HG03039 (cell line): ENCODE data around the gene ERGIC1.
A peak's percentile ranks its signal among the peaks of the same experiment; 100 is the strongest.

ENCODE experiments used
- ATAC-seq: cut with Tn5 transposase; IDR thresholded peaks from one replicate; pipeline ENCODE4 v1.9.1; 2021; ENCODE audit warnings: mild to moderate bottlenecking, moderate library complexity; ENCODE audit not compliant: unreplicated experiment

Gene ERGIC1

DNA sequence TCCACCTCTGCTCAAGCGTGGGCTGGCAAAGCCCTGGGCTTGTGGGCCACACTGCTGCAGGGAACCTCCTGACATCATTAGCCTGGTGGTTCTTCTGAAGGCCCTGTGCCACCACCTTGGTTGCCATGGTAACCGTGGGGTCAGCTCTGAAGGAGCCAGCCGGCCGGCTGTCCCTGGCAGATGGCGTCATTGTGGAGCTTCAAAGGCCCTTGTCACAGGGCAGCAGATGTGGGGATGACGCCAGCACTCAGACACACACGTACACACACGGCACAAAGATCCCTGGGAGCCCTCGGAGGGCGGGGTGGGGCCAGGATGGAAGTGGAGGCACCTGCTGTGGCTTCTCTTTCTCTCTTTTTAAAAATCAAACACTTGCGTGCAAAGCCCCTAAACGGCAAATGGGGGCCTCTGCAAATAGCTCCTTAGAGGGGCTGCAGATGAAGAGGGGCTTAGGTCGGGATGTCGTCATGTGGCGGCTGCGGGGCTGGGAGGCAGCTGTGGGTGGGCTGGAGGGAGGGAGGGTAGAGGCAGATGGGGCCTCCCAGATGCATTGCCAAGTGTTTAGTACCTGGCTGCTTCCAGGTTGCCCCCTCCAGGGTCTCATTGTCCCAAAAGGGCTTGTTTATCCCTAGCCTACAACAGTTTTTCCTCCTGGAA is 105.7 kb downstream of the ERGIC1 start:
- ATAC-seq: no peak

DNA sequence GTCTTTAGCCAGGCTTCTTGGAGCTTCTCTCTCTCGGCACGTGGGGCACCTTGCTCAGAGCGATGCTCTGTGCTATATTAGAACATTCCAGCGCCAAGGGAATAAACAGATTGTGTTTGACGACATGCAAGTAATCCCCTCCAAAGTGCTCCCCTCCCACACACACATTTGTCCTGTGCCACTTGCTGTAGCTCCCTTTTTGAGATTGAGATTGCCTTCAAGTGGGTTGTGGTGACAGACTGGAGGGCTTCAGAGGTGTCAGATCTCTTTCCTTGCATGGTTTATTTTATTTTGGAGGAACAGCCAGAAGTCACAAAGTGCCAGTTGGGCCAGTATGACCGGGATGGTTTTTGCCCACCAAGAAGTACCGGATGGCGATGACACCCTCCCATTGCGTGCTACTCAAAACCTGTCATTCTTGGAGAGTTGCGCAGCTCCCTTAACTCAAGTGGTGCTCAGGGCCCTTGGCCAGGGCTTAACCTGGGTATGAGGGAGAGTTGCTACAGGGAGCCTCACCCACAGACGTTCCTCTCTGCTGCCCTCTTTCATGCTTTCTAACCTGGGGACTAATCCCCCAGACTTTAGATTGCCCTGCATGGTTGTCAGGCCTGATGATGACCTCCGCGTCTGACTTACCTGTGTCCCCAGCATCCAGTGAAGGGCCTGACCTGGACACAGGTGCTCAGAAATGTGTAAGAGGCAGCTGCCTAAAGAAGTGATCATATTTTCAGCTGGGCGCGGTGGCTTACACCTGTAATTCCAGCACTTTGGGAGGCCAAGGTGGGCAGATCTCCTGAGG is 106.4 kb downstream of the ERGIC1 start:
- no peak for ATAC-seq

GRCh38 chr5:172941067-172941516 is 107.0 kb downstream of the ERGIC1 start:
- no peak for ATAC-seq

DNA sequence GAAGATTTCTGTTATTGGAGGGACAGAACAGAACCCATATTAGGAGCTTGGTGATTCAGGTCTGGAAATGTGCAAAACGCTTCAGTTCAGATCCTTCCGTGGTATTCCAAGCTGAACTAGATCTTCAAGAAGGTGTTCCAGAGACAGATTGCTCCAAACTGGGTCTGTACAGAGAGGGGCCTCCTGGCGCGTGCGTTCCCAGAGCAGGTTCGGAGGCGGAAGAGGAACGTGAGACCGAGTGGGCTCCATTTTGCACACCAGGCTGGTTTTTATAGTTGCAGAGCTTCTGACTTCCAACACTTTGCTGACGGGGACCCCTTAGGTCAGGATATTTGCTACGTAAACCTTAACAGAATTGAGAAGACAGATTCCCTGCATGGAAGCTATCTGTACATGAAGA is 108.5 kb downstream of the ERGIC1 start:
- ATAC-seq: no peak

DNA sequence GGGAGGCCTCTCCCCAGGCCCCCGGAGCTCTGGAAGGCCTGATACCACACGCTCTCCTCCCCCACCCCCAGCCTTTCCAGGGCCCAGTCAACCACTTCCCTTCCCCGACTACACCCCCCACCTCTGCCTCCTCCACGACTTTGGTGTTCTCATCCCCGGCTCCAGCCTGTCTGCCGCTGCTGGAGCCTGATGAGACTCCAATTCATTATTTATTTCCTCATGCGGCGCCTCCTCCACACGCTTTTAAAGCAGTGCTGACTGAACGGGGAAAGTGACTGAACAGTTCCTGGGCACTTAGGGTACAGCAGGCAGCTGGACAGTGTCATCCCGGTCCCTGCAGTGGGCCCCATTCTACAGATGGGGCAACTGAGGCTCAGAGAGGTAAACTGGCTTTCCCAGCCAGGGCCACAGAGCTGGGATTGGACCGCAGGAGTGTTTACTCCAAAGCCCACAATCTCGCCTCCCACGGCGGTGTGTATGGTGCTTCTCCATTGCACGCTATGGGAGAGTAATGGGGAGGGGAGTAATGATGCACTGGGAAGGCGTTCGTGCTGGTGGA is 109.3 kb downstream of the ERGIC1 start:
- ATAC-seq: no peak

GRCh38 chr5:172943906-172944305 is 109.9 kb downstream of the ERGIC1 start:
- no peak for ATAC-seq

DNA sequence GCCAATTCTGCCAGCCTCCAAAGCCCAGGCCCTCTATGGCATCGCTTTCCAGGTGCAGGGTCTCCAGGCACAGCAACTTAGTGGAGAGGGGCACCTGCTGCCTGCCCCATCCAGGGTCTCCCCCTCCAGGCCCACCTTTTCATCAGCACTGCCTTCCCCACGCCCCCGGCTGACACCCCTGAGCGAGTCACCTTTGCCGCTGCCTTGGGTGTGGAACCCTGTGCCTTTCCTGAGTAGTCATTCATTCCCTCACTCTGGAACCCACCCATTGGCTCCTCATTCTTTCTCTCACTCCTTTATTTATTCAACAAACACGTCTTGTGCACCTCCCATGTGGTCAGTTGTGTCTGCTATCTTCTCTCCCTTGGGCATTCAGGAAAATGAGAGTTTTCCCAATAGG is 110.7 kb downstream of the ERGIC1 start:
- ATAC-seq: no peak

DNA sequence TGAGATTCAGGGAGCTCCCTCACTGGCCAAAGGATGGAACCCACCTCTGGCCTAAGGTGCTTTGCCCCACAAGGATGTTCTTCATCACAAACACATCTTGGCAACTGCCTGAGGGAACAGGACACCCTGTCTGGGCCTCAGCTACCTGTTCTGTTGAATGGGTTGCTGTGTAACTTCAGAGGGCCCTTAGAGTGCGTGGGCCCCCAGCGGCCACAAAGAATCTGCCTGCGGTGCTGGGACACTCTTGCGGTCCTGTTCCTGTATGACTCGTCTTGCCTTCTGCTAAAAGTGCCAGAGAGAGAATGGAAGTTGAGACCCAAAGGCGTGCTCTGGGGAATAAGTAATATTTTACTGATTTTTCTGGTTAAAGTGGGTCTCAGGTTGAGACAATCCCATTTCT is 111.1 kb downstream of the ERGIC1 start:
- no peak for ATAC-seq

GRCh38 chr5:172946146-172946545 is 112.1 kb downstream of the ERGIC1 start:
- ATAC-seq: no peak

GRCh38 chr5:172949426-172949825 is 115.4 kb downstream of the ERGIC1 start:
- no peak for ATAC-seq

DNA sequence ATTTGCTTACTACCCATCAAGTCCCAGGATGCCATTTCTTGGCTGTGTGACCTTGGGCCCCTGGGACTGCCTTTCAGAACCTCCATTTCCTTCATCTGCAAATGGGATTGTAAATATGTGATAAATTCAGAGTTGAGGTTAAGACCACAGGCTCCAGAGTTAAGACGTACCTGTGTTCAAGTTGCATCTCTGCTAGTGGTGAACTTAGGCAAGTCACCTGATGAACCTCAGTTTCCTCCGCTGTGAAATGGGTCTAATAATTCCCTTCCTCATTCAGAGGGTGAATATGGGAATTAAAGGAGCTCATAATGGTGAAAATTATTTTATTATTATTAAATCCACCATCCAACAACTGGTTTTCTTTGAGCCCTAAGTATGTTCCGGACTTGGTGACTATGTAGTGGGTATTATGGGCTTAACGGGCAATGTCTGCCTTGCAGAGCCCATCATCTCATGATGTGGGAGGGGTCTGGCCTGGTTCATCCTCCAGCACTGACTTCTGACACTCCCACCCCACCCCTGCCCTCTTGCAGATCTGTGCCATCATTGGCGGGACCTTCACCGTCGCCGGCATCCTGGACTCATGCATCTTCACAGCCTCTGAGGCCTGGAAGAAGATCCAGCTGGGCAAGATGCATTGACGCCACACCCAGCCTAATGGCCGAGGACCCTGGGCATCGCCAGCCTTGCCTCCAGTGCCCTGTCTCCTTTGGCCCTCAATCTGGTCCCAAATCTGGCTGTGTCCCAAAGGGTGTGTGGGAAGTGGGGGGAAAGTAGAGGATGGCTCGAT is 116.3 kb downstream of the ERGIC1 start:
- no peak for ATAC-seq

GRCh38 chr5:172951371-172952033 is 117.5 kb downstream of the ERGIC1 start:
- no peak for ATAC-seq

DNA sequence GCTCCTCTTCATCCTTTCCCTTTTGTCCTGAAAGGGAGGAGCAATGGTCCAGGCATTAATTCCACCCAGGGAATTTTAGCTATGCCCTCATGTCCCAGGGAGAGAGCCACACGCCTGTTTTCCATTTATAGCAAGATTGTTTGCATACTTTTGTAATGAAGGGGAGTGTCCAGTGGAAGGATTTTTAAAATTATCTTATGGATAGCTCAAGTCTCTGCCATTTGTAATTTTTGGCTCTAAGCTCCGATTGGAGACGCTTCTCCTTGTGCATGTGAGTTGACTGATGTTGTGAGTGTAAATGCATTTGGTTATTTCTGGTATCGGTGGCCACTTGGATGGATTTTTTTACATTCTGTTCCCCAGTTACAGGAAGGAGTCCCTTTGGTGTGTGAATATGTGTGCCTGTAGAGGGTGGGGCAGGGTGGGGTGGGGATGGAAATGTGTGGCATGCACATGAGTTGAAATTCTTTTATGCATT is 118.0 kb downstream of the ERGIC1 start:
- no peak for ATAC-seq

GRCh38 chr5:172953776-172954675 is 120.0 kb downstream of the ERGIC1 start:
- no peak for ATAC-seq

DNA sequence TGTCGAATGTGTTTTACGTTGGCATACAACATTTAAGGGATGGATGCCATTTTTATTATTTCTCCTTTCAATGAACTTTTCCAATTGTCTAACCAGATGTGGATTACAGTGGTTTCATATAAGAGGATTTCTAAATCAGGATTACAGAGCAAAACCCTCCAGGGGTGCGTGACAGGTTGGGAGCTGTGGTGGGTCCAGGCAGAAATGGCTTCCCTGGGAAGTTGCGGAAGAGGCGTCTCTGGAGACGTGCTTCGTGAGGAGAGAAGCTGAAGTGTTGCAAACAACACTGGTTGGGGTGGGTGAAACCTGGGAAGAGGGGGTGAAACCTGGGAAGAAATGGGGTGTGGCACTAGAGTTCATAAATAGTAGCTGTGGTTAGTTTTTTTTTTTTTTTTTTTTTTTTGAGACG is 120.7 kb downstream of the ERGIC1 start:
- ATAC-seq: no peak

GRCh38 chr5:172956228-172956627 is 122.2 kb downstream of the ERGIC1 start:
- ATAC-seq: no peak

- ATAC-seq: no peak
Measured at GRCh38 chr5:172956936-172957335, 122.9 kb downstream of the ERGIC1 start.

GRCh38 chr5:172957458-172957857 is 123.4 kb downstream of the ERGIC1 start:
- no peak for ATAC-seq

GRCh38 chr5:172958331-172959046 is 124.4 kb downstream of the ERGIC1 start:
- peak; percentile 39 for ATAC-seq
